Ishikawa (cell line): Measurements from ENCODE around the gene TAS2R40.

ENCODE experiments used
- CEBPB ChIP-seq: IDR thresholded peaks from 2 replicates; pipeline ENCODE4 v1.6.1; 2012
- CREB1 ChIP-seq: IDR thresholded peaks from 2 replicates; pipeline ENCODE4 v1.6.1; 2012; ENCODE audit warnings: low read depth
- EGR1 ChIP-seq: IDR thresholded peaks from 2 replicates; pipeline ENCODE4 v1.6.1; 2012
- EP300 ChIP-seq: IDR thresholded peaks from 2 replicates; pipeline ENCODE4 v1.6.1; 2012; ENCODE audit warnings: borderline replicate concordance
- FOXM1 ChIP-seq: IDR thresholded peaks from 2 replicates; pipeline ENCODE4 v1.6.1; 2012; ENCODE audit warnings: low read depth, borderline replicate concordance
- MAX ChIP-seq: IDR thresholded peaks from 2 replicates; pipeline ENCODE4 v1.6.1; 2012
- NFIC ChIP-seq: IDR thresholded peaks from 2 replicates; pipeline ENCODE4 v1.6.1; 2012
- RAD21 ChIP-seq: IDR thresholded peaks from 2 replicates; pipeline ENCODE4 v1.6.1; 2012; ENCODE audit warnings: low read depth
- REST ChIP-seq: IDR thresholded peaks from 2 replicates; pipeline ENCODE4 v1.6.1; 2012; ENCODE audit warnings: low read depth, mild to moderate bottlenecking
- TAF1 ChIP-seq: IDR thresholded peaks from 2 replicates; pipeline ENCODE4 v1.6.1; 2012; ENCODE audit warnings: low read depth, mild to moderate bottlenecking
- TCF12 ChIP-seq: IDR thresholded peaks from 2 replicates; pipeline ENCODE4 v1.6.1; 2012; ENCODE audit warnings: low read depth
- TEAD4 ChIP-seq: IDR thresholded peaks from 2 replicates; pipeline ENCODE4 v1.6.1; 2012
- USF1 ChIP-seq: IDR thresholded peaks from 2 replicates; pipeline ENCODE4 v1.6.1; 2012
- YY1 ChIP-seq: IDR thresholded peaks from 2 replicates; pipeline ENCODE4 v1.6.1; 2012; ENCODE audit warnings: low read depth
- ZBTB7A ChIP-seq: IDR thresholded peaks from 2 replicates; pipeline ENCODE4 v1.6.1; 2012; ENCODE audit warnings: low read depth

TAS2R40 gene

DNA sequence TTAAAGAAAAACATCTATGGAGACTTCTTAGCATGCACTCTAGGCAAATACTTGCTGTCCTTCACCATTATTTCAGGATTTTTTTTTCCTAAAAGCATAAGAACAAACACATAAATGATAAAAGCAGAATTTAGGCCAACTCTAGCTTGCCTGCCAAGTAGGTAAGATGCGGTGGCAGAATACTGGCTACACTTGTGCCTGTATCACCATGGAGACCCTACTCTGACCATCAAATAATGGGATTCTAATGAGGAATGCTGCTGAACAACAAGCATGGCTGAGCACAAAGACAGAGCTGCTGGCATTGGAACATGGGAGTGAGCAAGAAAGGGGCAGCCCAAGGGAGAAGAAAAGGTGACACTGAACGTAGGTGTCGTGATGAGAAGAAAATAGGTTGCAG is 18.5 kb upstream of the TAS2R40 start:
- no peak for TF ChIP-seq USF1
- TF ChIP-seq FOXM1: no peak
- no peak for TF ChIP-seq ZBTB7A
- no peak for TF ChIP-seq TAF1
- no peak for TF ChIP-seq EGR1
- TF ChIP-seq YY1: no peak
- TF ChIP-seq RAD21: no peak
- no peak for TF ChIP-seq REST
- no peak for TF ChIP-seq NFIC
- TF ChIP-seq TCF12: no peak
- TF ChIP-seq EP300: no peak
- no peak for TF ChIP-seq CREB1
- no peak for TF ChIP-seq MAX
- TF ChIP-seq CEBPB: no peak
- TF ChIP-seq TEAD4: no peak

- no peak for TF ChIP-seq REST
- TF ChIP-seq TAF1: no peak
- no peak for TF ChIP-seq CREB1
- TF ChIP-seq RAD21: no peak
- TF ChIP-seq TCF12: no peak
- TF ChIP-seq MAX: no peak
- TF ChIP-seq ZBTB7A: no peak
- no peak for TF ChIP-seq TEAD4
- no peak for TF ChIP-seq NFIC
- no peak for TF ChIP-seq FOXM1
- no peak for TF ChIP-seq YY1
- no peak for TF ChIP-seq EP300
- TF ChIP-seq EGR1: no peak
- TF ChIP-seq CEBPB: no peak
- TF ChIP-seq USF1: no peak
Measured at GRCh38 chr7:143205560-143206293, 16.1 kb upstream of the TAS2R40 start.

DNA sequence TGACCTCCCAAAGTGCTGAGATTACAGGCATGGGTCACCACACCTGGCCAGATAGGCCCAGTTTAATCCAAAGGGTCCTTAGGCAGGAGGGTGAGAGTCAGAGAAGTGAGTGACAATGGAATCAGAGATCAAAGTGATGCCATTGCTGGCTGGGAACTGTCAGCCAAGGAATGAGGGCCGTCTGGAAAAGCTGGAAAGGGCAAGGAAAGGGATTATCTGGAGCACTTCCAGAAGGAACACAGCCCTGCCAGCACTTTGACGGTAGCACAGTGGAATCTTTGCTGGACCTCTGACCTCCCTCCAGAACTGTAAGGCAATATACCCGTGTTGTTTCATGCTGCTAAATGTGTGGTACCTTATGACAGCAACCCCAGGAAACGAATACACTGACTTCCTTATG is 11.3 kb upstream of the TAS2R40 start:
- TF ChIP-seq YY1 (no peak), TAF1 (no peak), NFIC (no peak)

GRCh38 chr7:143214789-143215679 is 6.8 kb upstream of the TAS2R40 start:
- TF ChIP-seq RAD21: peak; percentile 99
- TF ChIP-seq REST: no peak
